Breast epithelium (tissue), 3 donors: ENCODE data around the gene TARP.

Source experiments
- POLR2A ChIP-seq: fragments of 450-650 bp; IDR thresholded peaks from one replicate; pipeline ENCODE4 v1.6.1; 2016; ENCODE audit warnings: antibody characterized with exemption, mild to moderate bottlenecking, moderate library complexity
- TF ChIP-seq, protein P1 (sequence below), 3 donors: fragments of 450-650 bp; IDR thresholded peaks; one replicate each; pipeline ENCODE4 v1.5.1; 2016 to 2017; ENCODE audit warnings: antibody characterized with exemption in 3 of 3, mild to moderate bottlenecking in 3 of 3, moderate library complexity in 3 of 3

DNA sequence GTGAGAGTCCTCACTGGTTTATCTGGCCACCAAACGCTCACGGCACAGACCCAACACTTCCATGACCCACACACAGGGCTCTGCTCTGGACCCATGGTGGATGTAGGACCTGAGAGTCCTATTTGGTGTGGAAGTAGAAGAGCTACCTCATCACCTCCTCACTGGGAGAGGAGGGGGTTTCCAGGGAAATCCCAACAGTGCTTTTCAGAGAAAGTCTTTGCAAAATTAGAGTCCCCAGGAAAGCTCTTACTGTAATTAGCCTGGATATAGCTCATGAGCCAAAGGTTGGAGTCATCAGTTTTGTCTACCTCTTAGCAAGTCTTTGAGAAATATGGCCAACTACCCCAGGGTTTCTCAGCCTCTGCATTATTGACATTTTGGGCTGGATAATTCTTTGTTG is 34.7 kb upstream of the TARP start:
- TF ChIP-seq, protein P1, sequence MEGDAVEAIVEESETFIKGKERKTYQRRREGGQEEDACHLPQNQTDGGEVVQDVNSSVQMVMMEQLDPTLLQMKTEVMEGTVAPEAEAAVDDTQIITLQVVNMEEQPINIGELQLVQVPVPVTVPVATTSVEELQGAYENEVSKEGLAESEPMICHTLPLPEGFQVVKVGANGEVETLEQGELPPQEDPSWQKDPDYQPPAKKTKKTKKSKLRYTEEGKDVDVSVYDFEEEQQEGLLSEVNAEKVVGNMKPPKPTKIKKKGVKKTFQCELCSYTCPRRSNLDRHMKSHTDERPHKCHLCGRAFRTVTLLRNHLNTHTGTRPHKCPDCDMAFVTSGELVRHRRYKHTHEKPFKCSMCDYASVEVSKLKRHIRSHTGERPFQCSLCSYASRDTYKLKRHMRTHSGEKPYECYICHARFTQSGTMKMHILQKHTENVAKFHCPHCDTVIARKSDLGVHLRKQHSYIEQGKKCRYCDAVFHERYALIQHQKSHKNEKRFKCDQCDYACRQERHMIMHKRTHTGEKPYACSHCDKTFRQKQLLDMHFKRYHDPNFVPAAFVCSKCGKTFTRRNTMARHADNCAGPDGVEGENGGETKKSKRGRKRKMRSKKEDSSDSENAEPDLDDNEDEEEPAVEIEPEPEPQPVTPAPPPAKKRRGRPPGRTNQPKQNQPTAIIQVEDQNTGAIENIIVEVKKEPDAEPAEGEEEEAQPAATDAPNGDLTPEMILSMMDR (IDR thresholded peaks at IDR 0.05) = no peak
- TF ChIP-seq POLR2A = no peak
